PFSK-1 (cell line): ENCODE results near the gene KNSTRN.

Source experiments
- POLR2AphosphoS5 ChIP-seq: IDR thresholded peaks from 2 replicates; pipeline ENCODE4 v1.6.1; 2012; ENCODE audit warnings: low read depth, mild to moderate bottlenecking, control low read depth, low read length, moderate library complexity
- SIN3A ChIP-seq: IDR thresholded peaks from 2 replicates; pipeline ENCODE4 v1.6.1; 2012; ENCODE audit warnings: mild to moderate bottlenecking, low read length, moderate library complexity, borderline replicate concordance; ENCODE audit not compliant: insufficient read depth
- TAF1 ChIP-seq: IDR thresholded peaks from 2 replicates; pipeline ENCODE4 v1.6.1; 2012; ENCODE audit warnings: low read length, control low read depth, borderline replicate concordance; ENCODE audit not compliant: insufficient read depth

GRCh38 chr15:40357246-40357645, 25.3 kb upstream of the KNSTRN start:
- TF ChIP-seq POLR2AphosphoS5 (no peak), TAF1 (no peak), SIN3A (no peak)
